Mesenchymal stem cell (in vitro differentiated cells and primary cell): ENCODE results near the gene ANKH.

Source experiments
- DNase-seq: peaks from one replicate; pipeline ENCODE4 v3.0.0-alpha.2; 2013
- H2AFZ ChIP-seq: one replicate; pipeline ENCODE4 v1.6.1; 2013; ENCODE audit warnings: low read depth, mild to moderate bottlenecking, control low read depth, inconsistent platforms, low read length, moderate library complexity
- H2AK5ac ChIP-seq: 2 replicates; pipeline ENCODE4 v1.6.1; 2013; ENCODE audit warnings: low read length, moderate library complexity, mild to moderate bottlenecking, inconsistent platforms; ENCODE audit not compliant: severe bottlenecking
- H2BK120ac ChIP-seq: one replicate; pipeline ENCODE4 v1.6.1; 2013; ENCODE audit warnings: low read depth, mild to moderate bottlenecking, inconsistent platforms, low read length, moderate library complexity
- H2BK12ac ChIP-seq, 2 experiments: one replicate each; pipeline ENCODE4 v1.6.1; 2013; ENCODE audit warnings: inconsistent platforms in 2 of 2, low read length in 2 of 2, mild to moderate bottlenecking in 2 of 2, moderate library complexity in 2 of 2, control low read depth in 1 of 2
- H2BK15ac ChIP-seq: one replicate; pipeline ENCODE4 v1.6.1; 2013; ENCODE audit warnings: mild to moderate bottlenecking, low read depth, inconsistent platforms; ENCODE audit not compliant: poor library complexity, severe bottlenecking
- H2BK5ac ChIP-seq: 2 replicates; pipeline ENCODE4 v1.6.1; 2013; ENCODE audit warnings: low read depth, mild to moderate bottlenecking, low read length, control low read depth, inconsistent platforms; ENCODE audit not compliant: poor library complexity, severe bottlenecking
- H3K14ac ChIP-seq, 2 experiments: one replicate each; pipeline ENCODE4 v1.6.1; 2013; ENCODE audit warnings: inconsistent platforms in 2 of 2, low read length in 2 of 2, control low read depth in 1 of 2, mild to moderate bottlenecking in 1 of 2, moderate library complexity in 1 of 2
- H3K18ac ChIP-seq, 2 experiments: one replicate each; pipeline ENCODE4 v1.6.1; 2013; ENCODE audit warnings: inconsistent platforms in 2 of 2, low read length in 2 of 2, control low read depth in 1 of 2, low read depth in 1 of 2, mild to moderate bottlenecking in 1 of 2
- H3K23ac ChIP-seq, 2 experiments: one replicate each; pipeline ENCODE4 v1.6.1; 2013; ENCODE audit warnings: inconsistent platforms in 2 of 2, low read length in 2 of 2, mild to moderate bottlenecking in 2 of 2, moderate library complexity in 2 of 2, control low read depth in 1 of 2
- H3K27ac ChIP-seq: 2 replicates; pipeline ENCODE4 v1.5.1; 2013; ENCODE audit warnings: mild to moderate bottlenecking, moderate library complexity, low read length, control low read depth, inconsistent platforms; ENCODE audit not compliant: poor library complexity, severe bottlenecking
- H3K27me3 ChIP-seq, 2 experiments: 2 replicates each; pipeline versions ENCODE4 v1.6.1 to v1.7.0; 2013; ENCODE audit warnings: low read length in 2 of 2, mild to moderate bottlenecking in 2 of 2, moderate library complexity in 2 of 2, control low read depth in 1 of 2, inconsistent platforms in 1 of 2; ENCODE audit not compliant: control insufficient read depth in 1 of 2, insufficient read depth in 1 of 2
- H3K36me3 ChIP-seq, 2 experiments: 2 replicates each; pipeline versions ENCODE4 v1.6.1 to v1.7.0; 2013; ENCODE audit warnings: low read length in 2 of 2, control low read depth in 1 of 2, inconsistent platforms in 1 of 2, low read depth in 1 of 2, mild to moderate bottlenecking in 1 of 2; ENCODE audit not compliant: insufficient read depth in 2 of 2, control insufficient read depth in 1 of 2
- H3K4ac ChIP-seq, 2 experiments: one replicate each; pipeline ENCODE4 v1.6.1; 2013; ENCODE audit warnings: inconsistent platforms in 2 of 2, low read length in 2 of 2, mild to moderate bottlenecking in 2 of 2, moderate library complexity in 2 of 2, control low read depth in 1 of 2, low read depth in 1 of 2
- H3K4me1 ChIP-seq: 2 replicates; pipeline ENCODE4 v1.6.1; 2013; ENCODE audit warnings: low read depth, low read length, control low read depth; ENCODE audit not compliant: control insufficient read depth, insufficient read depth
- H3K4me2 ChIP-seq: 2 replicates; pipeline ENCODE4 v1.6.1; 2013; ENCODE audit warnings: low read length, mild to moderate bottlenecking, inconsistent platforms; ENCODE audit not compliant: poor library complexity, severe bottlenecking
- H3K4me3 ChIP-seq, 2 experiments: 2 replicates each; pipeline versions ENCODE4 v1.5.1 to v1.7.0; 2013; ENCODE audit warnings: low read length in 2 of 2, mild to moderate bottlenecking in 2 of 2, control low read depth in 1 of 2, low read depth in 1 of 2; ENCODE audit not compliant: insufficient read depth in 1 of 2
- H3K79me1 ChIP-seq: replicated peaks from 2 replicates; pipeline ENCODE4 v1.6.1; 2013; ENCODE audit warnings: mild to moderate bottlenecking, control low read depth, low read length, inconsistent platforms; ENCODE audit not compliant: poor library complexity, severe bottlenecking
- H3K9ac ChIP-seq: 2 replicates; pipeline ENCODE4 v1.7.0; 2013; ENCODE audit warnings: mild to moderate bottlenecking, low read length, moderate library complexity
- H3K9me3 ChIP-seq: 2 replicates; pipeline ENCODE4 v1.7.0; 2013; ENCODE audit warnings: mild to moderate bottlenecking, low read length; ENCODE audit not compliant: control insufficient read depth
- H4K8ac ChIP-seq: one replicate; pipeline ENCODE4 v1.6.1; 2013; ENCODE audit warnings: inconsistent platforms, mild to moderate bottlenecking, low read length, moderate library complexity
- H4K91ac ChIP-seq: one replicate; pipeline ENCODE4 v1.6.1; 2013; ENCODE audit warnings: mild to moderate bottlenecking, low read length, inconsistent platforms
- WGBS: methylation state at CpG from one replicate; pipeline ENCODE4 v1.1.7; 2013; ENCODE audit warnings: mixed read lengths; 5-methylcytosine and 5-hydroxymethylcytosine counted together

Gene ANKH

GRCh38 chr5:14864181-14864812, 7.3 kb downstream of the ANKH start:
- no peaks in the 10 kb centered on the region for H3K9me3 ChIP-seq
- no peak overlapping the region for H4K91ac ChIP-seq
- no peak overlapping the region for H3K23ac ChIP-seq
- no peak overlapping the region for H3K4me2 ChIP-seq
- H3K18ac ChIP-seq: no peak overlapping the region
- no peak overlapping the region for H2BK5ac ChIP-seq
- no peak overlapping the region for H3K4me3 ChIP-seq
- no CpG with 5 or more reads among the region's 2 CpGs for WGBS
- no peak overlapping the region for H3K4ac ChIP-seq
- H3K4me1 ChIP-seq: no peaks in the 10 kb centered on the region
- peaks cover 0 to 9% of the 10 kb centered on the region in 2 experiments for H3K36me3 ChIP-seq
- peaks cover 6% of the 10 kb centered on the region for H3K79me1 ChIP-seq
- no peak overlapping the region for H4K8ac ChIP-seq
- no peak overlapping the region for H2AK5ac ChIP-seq
- H3K27ac ChIP-seq: no peak overlapping the region
- H2AFZ ChIP-seq: no peak overlapping the region
- no peak overlapping the region for H2BK120ac ChIP-seq
- no peak overlapping the region for H3K14ac ChIP-seq
- H3K27me3 ChIP-seq: no peaks in the 10 kb centered on the region
- DNase-seq: no peak
- no peak overlapping the region for H3K9ac ChIP-seq
- no peak overlapping the region for H2BK15ac ChIP-seq
- no peak overlapping the region for H2BK12ac ChIP-seq

- Histone ChIP-seq H3K27ac (no peak overlapping the region), H3K9ac (no peak overlapping the region), H2BK15ac (no peak overlapping the region), H2BK12ac (no peak overlapping the region), H3K9me3 (no peaks in the 10 kb centered on the region), H3K4me3 (no peak overlapping the region), H3K4ac (no peak overlapping the region), H2AK5ac (no peak overlapping the region), H3K4me2 (no peak overlapping the region), H3K27me3 (no peaks in the 10 kb centered on the region), H4K91ac (no peak overlapping the region), H3K14ac (no peak overlapping the region), H3K79me1 (peaks cover 4% of the 10 kb centered on the region), H2BK5ac (no peak overlapping the region), H3K4me1 (no peaks in the 10 kb centered on the region), H3K18ac (no peak overlapping the region), H2AFZ (no peak overlapping the region), H2BK120ac (no peak overlapping the region), H3K36me3 (peaks cover 0 to 10% of the 10 kb centered on the region in 2 experiments), H3K23ac (no peak overlapping the region), H4K8ac (no peak overlapping the region)
- 100% methylated on average over 1 of the region's 2 CpGs for WGBS
- no peak for DNase-seq
Measured at GRCh38 chr5:14863105-14863504, 8.5 kb downstream of the ANKH start.

- H3K27ac ChIP-seq: no peak overlapping the region
- peaks cover 6% of the 10 kb centered on the region for H3K79me1 ChIP-seq
- H4K8ac ChIP-seq: no peak overlapping the region
- H3K14ac ChIP-seq: no peak overlapping the region
- H3K4me3 ChIP-seq: no peak overlapping the region
- no peak overlapping the region for H2BK12ac ChIP-seq
- H3K9me3 ChIP-seq: no peaks in the 10 kb centered on the region
- no peak overlapping the region for H2BK5ac ChIP-seq
- DNase-seq: no peak
- H3K36me3 ChIP-seq: peaks cover 0 to 13% of the 10 kb centered on the region in 2 experiments
- H3K4me1 ChIP-seq: no peaks in the 10 kb centered on the region
- 75% methylated on average over 4 of the region's 4 CpGs for WGBS
- no peak overlapping the region for H3K18ac ChIP-seq
- no peak overlapping the region for H2BK120ac ChIP-seq
- H2BK15ac ChIP-seq: no peak overlapping the region
- H4K91ac ChIP-seq: no peak overlapping the region
- no peak overlapping the region for H3K23ac ChIP-seq
- H3K27me3 ChIP-seq: no peaks in the 10 kb centered on the region
- H2AK5ac ChIP-seq: no peak overlapping the region
- no peak overlapping the region for H2AFZ ChIP-seq
- no peak overlapping the region for H3K4ac ChIP-seq
- H3K4me2 ChIP-seq: no peak overlapping the region
- no peak overlapping the region for H3K9ac ChIP-seq
Measured at GRCh38 chr5:14861123-14861765, 10.3 kb downstream of the ANKH start.

GRCh38 chr5:14859980-14860379, 11.6 kb downstream of the ANKH start:
- H3K9me3 ChIP-seq: no peaks in the 10 kb centered on the region
- no peak overlapping the region for H2AFZ ChIP-seq
- H3K4me1 ChIP-seq: no peaks in the 10 kb centered on the region
- H3K14ac ChIP-seq: no peak overlapping the region
- no peaks in the 10 kb centered on the region for H3K27me3 ChIP-seq
- 91% methylated on average over 7 of the region's 7 CpGs for WGBS
- no peak overlapping the region for H3K23ac ChIP-seq
- H3K36me3 ChIP-seq: peaks cover 0 to 14% of the 10 kb centered on the region in 2 experiments
- no peak overlapping the region for H2BK5ac ChIP-seq
- no peak overlapping the region for H2BK12ac ChIP-seq
- H2BK15ac ChIP-seq: no peak overlapping the region
- no peak overlapping the region for H2BK120ac ChIP-seq
- H3K4me2 ChIP-seq: no peak overlapping the region
- peaks cover 6% of the 10 kb centered on the region for H3K79me1 ChIP-seq
- no peak overlapping the region for H3K27ac ChIP-seq
- H3K4ac ChIP-seq: no peak overlapping the region
- H3K4me3 ChIP-seq: no peak overlapping the region
- H3K9ac ChIP-seq: no peak overlapping the region
- peak overlapping the region; percentile 36 for H4K8ac ChIP-seq
- no peak overlapping the region for H2AK5ac ChIP-seq
- no peak overlapping the region for H4K91ac ChIP-seq
- no peak for DNase-seq
- no peak overlapping the region for H3K18ac ChIP-seq
